Measurements from ENCODE around the gene PRRG2.

Gene PRRG2

GRCh38 chr19:49556412-49557398, 24.4 kb upstream of the PRRG2 start:
- TF ChIP-seq PAX5 (IDR thresholded peaks at IDR 0.05; ENCODE audit: insufficient read depth, low read length, severe bottlenecking) (no peak), POLR2A (IDR thresholded peaks at IDR 0.05; ENCODE audit: low read depth, low read length) (no peak), SPI1 (IDR thresholded peaks at IDR 0.05; ENCODE audit: low read depth, low read length) (no peak), POLR2AphosphoS5 (IDR thresholded peaks at IDR 0.05; ENCODE audit: low read depth, low read length) (no peak), POU2F2 (IDR thresholded peaks at IDR 0.05; ENCODE audit: low read depth, low read length) (no peak), TAF1 (IDR thresholded peaks at IDR 0.05; ENCODE audit: low read depth, low read length) (no peak)
- DNase-seq (ENCODE audit: insufficient read length, low spot score) = no peak
- no peak for FAIRE-seq

GRCh38 chr19:49557641-49558325, 23.3 kb upstream of the PRRG2 start:
- FAIRE-seq (no peak), DNase-seq (ENCODE audit: insufficient read length, low spot score) (no peak)
- no peak for TF ChIP-seq POLR2AphosphoS5 (IDR thresholded peaks at IDR 0.05; ENCODE audit: low read depth, low read length)
- no peak for TF ChIP-seq POLR2A (IDR thresholded peaks at IDR 0.05; ENCODE audit: low read depth, low read length)
- no peak for TF ChIP-seq POU2F2 (IDR thresholded peaks at IDR 0.05; ENCODE audit: low read depth, low read length)
- TF ChIP-seq PAX5 (IDR thresholded peaks at IDR 0.05; ENCODE audit: insufficient read depth, low read length, severe bottlenecking) = no peak
- TF ChIP-seq TAF1 (IDR thresholded peaks at IDR 0.05; ENCODE audit: low read depth, low read length) = no peak
- TF ChIP-seq SPI1 (IDR thresholded peaks at IDR 0.05; ENCODE audit: low read depth, low read length) = no peak

GRCh38 chr19:49558591-49558990, 22.5 kb upstream of the PRRG2 start:
- FAIRE-seq (no peak), DNase-seq (ENCODE audit: insufficient read length, low spot score) (no peak)
- no peak for TF ChIP-seq POU2F2 (IDR thresholded peaks at IDR 0.05; ENCODE audit: low read depth, low read length)
- TF ChIP-seq PAX5 (IDR thresholded peaks at IDR 0.05; ENCODE audit: insufficient read depth, low read length, severe bottlenecking) = no peak
- no peak for TF ChIP-seq SPI1 (IDR thresholded peaks at IDR 0.05; ENCODE audit: low read depth, low read length)
- TF ChIP-seq TAF1 (IDR thresholded peaks at IDR 0.05; ENCODE audit: low read depth, low read length) = no peak
- TF ChIP-seq POLR2A (IDR thresholded peaks at IDR 0.05; ENCODE audit: low read depth, low read length) = no peak
- no peak for TF ChIP-seq POLR2AphosphoS5 (IDR thresholded peaks at IDR 0.05; ENCODE audit: low read depth, low read length)

GRCh38 chr19:49559443-49559842, 21.7 kb upstream of the PRRG2 start:
- FAIRE-seq = no peak

GRCh38 chr19:49559928-49560327, 21.2 kb upstream of the PRRG2 start:
- TF ChIP-seq POU2F2 (IDR thresholded peaks at IDR 0.05; ENCODE audit: low read depth, low read length) = no peak
- TF ChIP-seq PAX5 (IDR thresholded peaks at IDR 0.05; ENCODE audit: insufficient read depth, low read length, severe bottlenecking) = no peak
- TF ChIP-seq SPI1 (IDR thresholded peaks at IDR 0.05; ENCODE audit: low read depth, low read length) = no peak
- TF ChIP-seq POLR2AphosphoS5 (IDR thresholded peaks at IDR 0.05; ENCODE audit: low read depth, low read length) = no peak
- TF ChIP-seq TAF1 (IDR thresholded peaks at IDR 0.05; ENCODE audit: low read depth, low read length) = no peak
- no peak for TF ChIP-seq POLR2A (IDR thresholded peaks at IDR 0.05; ENCODE audit: low read depth, low read length)
- no peak for FAIRE-seq
- DNase-seq (ENCODE audit: insufficient read length, low spot score) = no peak

More at GRCh38 chr19:49559443-49559842, 21.7 kb upstream of the PRRG2 start:
- no peak for DNase-seq (ENCODE audit: insufficient read length, low spot score)
- TF ChIP-seq POLR2AphosphoS5 (IDR thresholded peaks at IDR 0.05; ENCODE audit: low read depth, low read length) (no peak), POLR2A (IDR thresholded peaks at IDR 0.05; ENCODE audit: low read depth, low read length) (no peak), POU2F2 (IDR thresholded peaks at IDR 0.05; ENCODE audit: low read depth, low read length) (no peak), SPI1 (IDR thresholded peaks at IDR 0.05; ENCODE audit: low read depth, low read length) (no peak), PAX5 (IDR thresholded peaks at IDR 0.05; ENCODE audit: insufficient read depth, low read length, severe bottlenecking) (no peak), TAF1 (IDR thresholded peaks at IDR 0.05; ENCODE audit: low read depth, low read length) (no peak)

GRCh38 chr19:49560358-49560900, 20.7 kb upstream of the PRRG2 start:
- no peak for FAIRE-seq
- no peak for DNase-seq (ENCODE audit: insufficient read length, low spot score)
- TF ChIP-seq SPI1 (IDR thresholded peaks at IDR 0.05; ENCODE audit: low read depth, low read length) (no peak), TAF1 (IDR thresholded peaks at IDR 0.05; ENCODE audit: low read depth, low read length) (no peak), POU2F2 (IDR thresholded peaks at IDR 0.05; ENCODE audit: low read depth, low read length) (no peak), POLR2AphosphoS5 (IDR thresholded peaks at IDR 0.05; ENCODE audit: low read depth, low read length) (no peak), POLR2A (IDR thresholded peaks at IDR 0.05; ENCODE audit: low read depth, low read length) (no peak), PAX5 (IDR thresholded peaks at IDR 0.05; ENCODE audit: insufficient read depth, low read length, severe bottlenecking) (no peak)

GRCh38 chr19:49564616-49565045, 16.5 kb upstream of the PRRG2 start:
- FAIRE-seq = peak; percentile 41
- DNase-seq (ENCODE audit: insufficient read length, low spot score) = no peak
- TF ChIP-seq POU2F2 (IDR thresholded peaks at IDR 0.05; ENCODE audit: low read depth, low read length) (no peak), SPI1 (IDR thresholded peaks at IDR 0.05; ENCODE audit: low read depth, low read length) (no peak), PAX5 (IDR thresholded peaks at IDR 0.05; ENCODE audit: insufficient read depth, low read length, severe bottlenecking) (no peak), POLR2AphosphoS5 (IDR thresholded peaks at IDR 0.05; ENCODE audit: low read depth, low read length) (no peak)

- TF ChIP-seq POLR2A (IDR thresholded peaks at IDR 0.05; ENCODE audit: low read depth, low read length) (no peak), SPI1 (IDR thresholded peaks at IDR 0.05; ENCODE audit: low read depth, low read length) (no peak), POLR2AphosphoS5 (IDR thresholded peaks at IDR 0.05; ENCODE audit: low read depth, low read length) (no peak), PAX5 (IDR thresholded peaks at IDR 0.05; ENCODE audit: insufficient read depth, low read length, severe bottlenecking) (no peak), POU2F2 (IDR thresholded peaks at IDR 0.05; ENCODE audit: low read depth, low read length) (no peak), TAF1 (IDR thresholded peaks at IDR 0.05; ENCODE audit: low read depth, low read length) (no peak)
- DNase-seq (ENCODE audit: insufficient read length, low spot score) (no peak), FAIRE-seq (no peak)
These were observed 15.9 kb upstream of the PRRG2 start for GRCh38 chr19:49565261-49565660.

GRCh38 chr19:49566302-49566701, 14.8 kb upstream of the PRRG2 start:
- FAIRE-seq = no peak
- DNase-seq (ENCODE audit: insufficient read length, low spot score) = no peak
- TF ChIP-seq POLR2AphosphoS5 (IDR thresholded peaks at IDR 0.05; ENCODE audit: low read depth, low read length) = no peak
- TF ChIP-seq TAF1 (IDR thresholded peaks at IDR 0.05; ENCODE audit: low read depth, low read length) = no peak
- no peak for TF ChIP-seq POU2F2 (IDR thresholded peaks at IDR 0.05; ENCODE audit: low read depth, low read length)
- TF ChIP-seq POLR2A (IDR thresholded peaks at IDR 0.05; ENCODE audit: low read depth, low read length) = no peak
- no peak for TF ChIP-seq PAX5 (IDR thresholded peaks at IDR 0.05; ENCODE audit: insufficient read depth, low read length, severe bottlenecking)
- TF ChIP-seq SPI1 (IDR thresholded peaks at IDR 0.05; ENCODE audit: low read depth, low read length) = no peak

Measured in GM12891 (cell line).